M059J (cell line): Measurements from ENCODE around the gene PLCB4. TPM values are rescaled to one million over a fixed set of nuclear protein-coding genes. Genes with fewer than 3 reads are reported as not detected.
"Not testable (repeated sequence)": the region's sequence is repeated elsewhere in the genome, so short reads cannot be mapped to it uniquely, and the experiment has no call there.

Experiments
- DNase-seq: peaks from one replicate; pipeline ENCODE4 v3.0.0-alpha.2; 2012; ENCODE audit warnings: low read depth
- total RNA-seq: library from RNA; depleted of rRNA; stranded (reverse); fragments of >200 nt; shearing (Covaris generic); gene quantifications from 2 replicates; pipeline ENCODE4 v1.2.3, GENCODE V29; 2014

PLCB4 gene
- total RNA-seq, 1 experiment from 2014 or later = 16.1 TPM

DNA sequence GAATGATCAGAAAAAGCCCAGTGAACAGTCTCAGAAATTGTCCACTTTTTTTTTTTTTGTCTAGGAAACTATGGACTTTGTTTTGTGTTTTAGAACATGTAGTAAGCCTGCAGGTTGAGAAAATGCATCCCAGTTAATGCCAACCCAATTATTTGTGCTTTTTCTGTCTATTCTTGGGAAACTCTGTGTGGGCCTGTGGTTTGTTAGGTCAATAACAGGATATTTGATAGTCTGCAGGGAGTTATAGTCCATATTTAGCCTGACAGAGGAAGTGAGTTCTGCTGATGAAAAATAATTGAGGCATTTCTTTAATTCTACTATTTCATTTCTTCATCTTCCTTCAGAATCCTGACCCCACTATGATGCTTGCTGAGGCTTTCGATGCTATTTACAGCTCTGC, 291.5 kb downstream of the PLCB4 start:
- DNase-seq = no peak

DNA sequence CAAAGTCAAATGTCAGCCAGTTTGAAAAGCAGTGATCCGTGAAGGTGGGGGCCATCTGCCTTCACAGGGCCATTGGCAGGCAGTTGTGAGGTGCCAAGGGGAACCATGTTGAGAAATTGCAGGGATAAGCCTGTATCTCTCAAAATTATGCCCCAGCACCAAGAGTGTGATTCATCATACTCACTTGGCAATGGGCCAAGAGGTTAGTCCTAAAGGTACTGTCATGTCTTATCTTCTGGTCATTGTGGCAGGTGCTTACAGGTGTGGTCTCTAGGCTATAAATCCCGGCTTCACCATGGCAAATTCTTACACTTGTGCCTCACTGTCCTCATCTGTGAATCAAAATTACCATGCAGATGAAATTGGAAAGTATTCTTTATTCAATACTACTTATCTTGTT, 294.8 kb downstream of the PLCB4 start:
- peak; percentile 47 for DNase-seq

DNA sequence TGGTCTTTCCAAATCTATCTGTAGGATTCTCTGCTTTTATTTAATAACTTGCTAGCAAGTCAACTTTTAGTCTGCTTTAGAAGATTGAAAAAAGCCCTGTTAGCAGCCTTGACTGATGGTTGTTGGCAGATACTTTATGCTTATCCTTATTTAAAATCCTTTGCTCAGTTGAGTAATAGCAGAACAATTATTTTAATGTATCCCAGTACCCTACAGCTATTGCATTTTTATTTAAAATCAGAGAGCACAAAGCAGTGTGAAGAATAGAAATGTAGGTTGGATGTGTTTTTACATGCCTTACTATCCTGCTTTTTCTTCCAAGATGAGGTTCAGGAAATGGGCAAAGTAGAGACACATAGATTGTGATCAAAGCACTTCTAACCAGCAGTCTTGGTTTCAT, 298.4 kb downstream of the PLCB4 start:
- DNase-seq = no peak

DNA sequence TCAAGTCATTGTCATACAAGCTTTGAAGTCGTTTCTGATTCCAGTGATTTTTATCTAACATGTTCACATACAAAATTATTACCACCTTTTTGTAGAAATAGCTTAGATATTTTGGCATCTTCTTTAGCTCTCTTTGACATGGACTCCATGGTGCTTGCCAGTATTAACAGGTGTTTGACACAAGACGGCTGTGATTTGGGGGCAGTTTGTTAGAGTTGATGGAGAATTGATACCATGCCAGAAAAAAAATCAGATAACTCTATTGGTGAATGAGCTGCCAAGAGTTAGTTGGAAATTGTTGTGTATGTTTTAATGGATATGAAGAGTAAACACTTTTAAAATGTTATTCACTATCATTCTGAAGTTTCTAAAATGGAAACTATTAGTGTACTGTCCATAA, 298.9 kb downstream of the PLCB4 start:
- DNase-seq = no peak

DNA sequence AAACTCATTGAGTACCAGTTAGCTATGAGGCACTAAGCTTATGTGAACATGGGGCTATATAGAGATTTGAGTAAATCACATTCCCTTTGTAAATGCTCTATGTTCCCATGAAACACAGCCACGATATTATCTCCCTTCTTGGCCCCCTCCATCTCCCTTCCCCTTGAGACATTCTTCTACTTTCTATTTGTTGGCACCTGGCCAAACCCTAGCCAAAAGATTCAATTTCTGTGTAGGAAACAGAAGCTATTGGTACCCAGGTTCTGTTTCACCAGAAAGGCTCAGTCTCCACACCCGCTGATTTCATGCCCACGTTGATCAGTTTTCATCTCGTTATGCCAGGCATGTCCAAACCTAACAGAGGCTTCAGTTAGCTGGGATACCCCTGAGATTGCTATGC, 300.0 kb downstream of the PLCB4 start:
- no peak for DNase-seq

DNA sequence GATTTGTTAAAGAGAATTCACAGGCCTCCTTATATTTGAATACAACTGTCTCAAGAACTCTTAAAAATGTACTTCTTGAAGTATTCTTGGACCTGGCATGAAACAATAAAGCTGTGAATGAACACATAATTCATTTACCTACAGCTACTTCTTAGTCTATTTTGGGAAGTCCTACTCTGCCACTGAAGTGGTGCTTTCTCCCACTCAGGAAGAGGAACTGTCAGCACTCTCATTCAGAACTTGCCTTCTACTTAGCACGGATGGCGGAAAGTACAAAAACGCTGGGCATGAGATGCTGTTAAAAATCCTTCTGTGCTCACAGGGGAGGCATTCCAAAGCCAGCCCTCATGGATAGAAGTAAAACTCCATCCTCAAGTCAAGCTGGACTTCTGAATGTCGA, 300.7 kb downstream of the PLCB4 start:
- DNase-seq = no peak

DNA sequence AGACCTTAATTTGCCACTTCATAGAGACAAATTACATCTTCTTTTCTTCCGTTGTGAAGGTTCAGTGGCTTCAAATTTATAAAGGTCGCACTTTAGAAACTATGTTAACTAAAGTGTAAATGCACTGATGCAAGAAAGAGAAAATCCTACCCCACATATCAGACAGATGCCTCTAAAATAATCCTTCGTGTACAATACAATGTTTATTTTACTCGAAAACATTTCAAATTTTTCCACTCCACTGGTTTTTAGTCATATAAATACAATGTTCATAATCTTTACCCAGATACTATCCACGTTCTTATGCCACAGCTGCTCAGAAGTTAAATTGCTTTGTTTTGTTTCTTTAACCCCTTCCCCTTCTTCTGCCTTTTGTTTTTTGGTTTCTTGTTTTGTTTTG, 305.2 kb downstream of the PLCB4 start:
- peak; percentile 68 for DNase-seq

DNA sequence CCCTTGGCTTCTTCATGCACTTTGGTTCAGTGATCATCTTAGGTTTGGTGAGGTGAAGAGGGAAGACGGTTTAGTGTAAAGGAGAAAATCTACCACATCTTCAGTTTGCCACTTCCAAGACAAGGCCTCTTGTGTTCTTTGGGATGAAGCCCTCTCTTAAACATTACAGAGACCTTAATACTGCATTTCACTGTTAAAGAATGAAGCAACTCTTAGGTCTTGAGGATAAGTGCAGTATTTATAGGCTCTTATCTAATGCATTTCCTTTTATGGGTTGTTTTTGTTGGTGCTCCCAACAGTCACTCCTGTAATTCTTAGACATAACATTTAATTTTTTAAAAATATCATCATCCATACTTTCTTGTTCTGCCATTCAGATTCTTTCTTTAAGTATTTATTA, 305.6 kb downstream of the PLCB4 start:
- peak; percentile 44 for DNase-seq

DNA sequence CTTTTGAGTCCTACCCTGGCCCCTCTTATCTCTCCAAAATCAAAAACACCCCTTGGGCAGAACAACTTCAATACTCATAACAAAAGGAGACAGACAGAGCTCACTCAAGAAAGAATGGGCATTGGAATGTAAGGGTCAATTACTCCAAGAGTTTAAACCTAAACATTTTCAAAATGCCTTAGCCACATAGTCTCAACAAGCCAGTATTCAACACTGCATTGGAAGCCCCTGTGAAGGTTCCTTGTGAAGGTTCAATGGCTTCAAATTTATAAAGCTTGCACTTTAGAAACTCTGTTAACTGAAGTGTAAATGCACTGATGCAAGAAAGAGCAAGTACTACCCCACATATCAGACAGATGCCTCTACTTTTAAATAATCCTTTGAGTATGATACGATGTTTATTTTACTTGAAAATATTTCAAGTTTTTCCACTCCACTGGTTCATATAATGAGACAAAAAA, 306.4 kb downstream of the PLCB4 start:
- DNase-seq = peak; percentile 91

DNA sequence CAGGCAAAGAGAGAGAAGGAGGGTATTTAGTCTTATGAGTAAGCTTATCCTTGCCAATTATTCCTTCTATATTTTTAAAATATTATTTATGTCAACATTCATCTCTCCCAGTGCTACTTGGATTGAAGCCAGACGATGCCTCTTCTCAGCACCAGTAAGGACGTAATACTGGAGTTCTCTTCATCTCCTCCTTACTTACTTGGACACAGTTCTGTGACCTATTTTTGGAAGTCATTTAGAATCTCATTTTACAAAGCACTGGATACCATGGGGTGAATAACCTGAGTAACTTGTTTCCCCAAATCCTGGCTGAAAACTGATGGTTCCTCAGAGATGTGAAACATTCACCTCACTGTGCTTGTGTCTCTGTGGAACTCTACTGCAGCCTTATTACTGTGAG, 308.1 kb downstream of the PLCB4 start:
- DNase-seq = no peak

DNA sequence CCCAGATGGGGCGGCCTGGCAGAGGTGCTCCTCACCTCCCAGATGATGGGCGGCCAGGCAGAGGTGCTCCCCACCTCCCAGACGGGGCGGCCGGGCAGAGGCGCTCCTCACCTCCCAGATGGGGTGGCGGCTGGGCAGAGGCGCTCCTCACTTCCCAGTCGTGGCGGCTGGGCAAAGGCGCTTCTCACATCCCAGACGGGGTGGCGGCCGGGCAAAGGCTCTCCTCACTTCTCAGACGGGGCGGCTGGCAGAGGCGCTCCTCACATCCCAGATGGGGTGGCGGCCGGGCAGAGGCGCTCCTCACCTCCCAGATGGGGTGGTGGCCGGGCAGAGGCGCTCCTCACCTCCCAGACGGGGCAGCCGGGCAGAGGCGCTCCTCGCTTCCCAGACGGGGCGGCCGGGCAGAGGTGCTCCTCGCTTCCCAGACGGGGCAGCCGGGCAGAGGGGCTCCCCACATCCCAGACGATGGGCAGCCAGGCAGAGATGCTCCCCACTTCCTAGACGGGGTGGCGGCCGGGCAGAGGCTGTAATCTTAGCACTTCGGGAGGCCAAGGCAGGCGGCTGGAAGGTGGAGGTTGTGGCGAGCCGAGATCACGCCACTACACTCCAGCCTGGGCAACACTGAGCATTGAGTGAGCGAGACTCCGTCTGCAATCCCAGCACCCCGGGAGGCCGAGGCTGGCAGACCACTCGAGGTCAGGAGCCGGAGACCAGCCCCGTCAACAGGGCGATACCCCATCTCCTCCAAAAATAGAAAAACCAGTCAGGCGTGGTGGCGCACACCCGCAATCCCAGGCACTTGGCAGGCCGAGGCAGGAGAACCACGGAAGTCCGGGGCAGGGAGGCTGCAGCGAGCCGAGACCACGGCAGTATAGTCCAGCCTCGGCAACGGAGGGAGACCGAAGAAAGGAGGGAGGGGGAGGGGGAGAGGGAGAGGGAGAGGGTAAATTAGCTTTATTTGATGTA, 316.7 kb downstream of the PLCB4 start:
- not testable (repeated sequence) for DNase-seq

DNA sequence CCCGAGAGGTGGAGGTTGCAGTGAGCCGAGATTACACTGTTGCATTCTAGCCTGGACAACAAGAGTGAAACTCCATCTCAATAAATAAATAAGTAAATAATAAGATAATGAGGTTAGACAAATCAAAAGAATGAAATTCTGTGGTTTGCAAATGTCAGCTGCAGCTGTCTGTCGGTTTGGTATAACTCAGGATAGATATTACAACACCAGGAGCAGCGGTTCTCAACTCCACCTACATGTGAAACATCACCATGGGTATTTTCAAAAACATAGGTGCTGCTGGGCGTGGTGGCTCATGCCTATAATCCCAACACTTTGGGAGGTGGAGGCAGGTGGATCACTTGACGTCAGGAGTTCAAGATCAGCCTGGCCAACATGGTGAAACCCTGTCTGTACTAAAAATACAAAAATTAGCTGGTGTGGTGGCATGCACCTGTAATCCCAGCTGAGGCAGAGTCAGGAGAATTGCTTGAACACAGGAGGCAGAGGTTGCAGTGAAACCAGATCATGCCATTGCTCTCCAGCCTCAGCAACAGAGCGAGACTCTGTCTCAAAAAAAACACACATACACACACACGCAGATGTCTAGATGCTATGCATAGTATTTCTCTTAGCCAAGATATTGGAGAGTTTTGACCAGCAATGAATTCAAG, 319.4 kb downstream of the PLCB4 start:
- no peak for DNase-seq

DNA sequence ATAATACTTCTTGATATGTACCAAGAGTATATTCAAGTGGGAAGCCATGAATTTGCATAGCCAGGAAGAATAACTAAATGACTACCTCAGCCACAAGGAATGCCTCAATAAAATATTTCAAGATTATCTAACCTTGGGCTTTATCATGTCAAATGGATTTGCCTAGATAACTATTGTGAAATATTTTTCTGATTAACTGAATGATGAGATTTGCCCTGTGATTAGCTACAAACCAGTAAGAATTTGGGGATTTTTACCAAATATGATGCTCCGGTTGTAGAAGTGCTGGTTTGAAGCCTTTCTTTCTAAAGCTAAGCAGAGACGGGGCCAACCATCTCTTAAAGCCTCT, 319.9 kb downstream of the PLCB4 start:
- DNase-seq = no peak

DNA sequence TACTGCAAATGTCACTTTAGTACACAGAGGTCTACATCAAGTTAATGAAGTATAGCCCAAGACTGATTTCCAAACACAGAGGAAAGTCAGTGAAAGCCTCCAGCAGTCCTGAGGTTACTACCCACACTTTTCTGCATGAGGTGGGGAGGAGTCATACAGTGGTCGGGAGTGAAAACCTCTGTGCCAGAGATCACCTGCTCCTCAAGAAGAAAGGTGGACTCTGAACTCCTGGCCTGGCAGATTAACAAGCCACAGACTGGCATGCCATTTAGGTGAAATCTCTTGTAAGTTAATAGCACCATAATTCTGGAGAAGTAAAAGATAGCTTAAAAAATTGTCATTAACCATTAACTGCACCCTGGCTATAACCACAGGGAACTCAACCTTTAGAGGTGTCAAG, 320.5 kb downstream of the PLCB4 start:
- peak; percentile 16 for DNase-seq

DNA sequence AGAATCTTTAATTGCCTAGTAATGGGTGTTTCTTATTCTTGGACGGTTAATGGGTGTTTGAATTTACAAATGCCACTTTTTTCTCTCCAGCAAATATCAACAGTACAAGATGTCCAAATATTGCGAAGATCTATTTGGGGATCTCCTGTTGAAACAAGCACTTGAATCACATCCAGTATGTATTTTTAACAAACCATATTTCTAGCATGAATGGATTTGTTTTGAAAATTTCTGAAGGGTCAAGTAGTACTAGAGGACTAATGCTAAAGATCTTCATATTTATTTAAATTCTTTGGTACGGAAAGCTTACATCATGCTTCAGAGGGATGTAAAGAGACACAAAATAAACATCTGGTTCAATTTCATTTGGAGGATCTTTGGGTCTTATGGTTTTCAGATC, 321.6 kb downstream of the PLCB4 start:
- DNase-seq = no peak

DNA sequence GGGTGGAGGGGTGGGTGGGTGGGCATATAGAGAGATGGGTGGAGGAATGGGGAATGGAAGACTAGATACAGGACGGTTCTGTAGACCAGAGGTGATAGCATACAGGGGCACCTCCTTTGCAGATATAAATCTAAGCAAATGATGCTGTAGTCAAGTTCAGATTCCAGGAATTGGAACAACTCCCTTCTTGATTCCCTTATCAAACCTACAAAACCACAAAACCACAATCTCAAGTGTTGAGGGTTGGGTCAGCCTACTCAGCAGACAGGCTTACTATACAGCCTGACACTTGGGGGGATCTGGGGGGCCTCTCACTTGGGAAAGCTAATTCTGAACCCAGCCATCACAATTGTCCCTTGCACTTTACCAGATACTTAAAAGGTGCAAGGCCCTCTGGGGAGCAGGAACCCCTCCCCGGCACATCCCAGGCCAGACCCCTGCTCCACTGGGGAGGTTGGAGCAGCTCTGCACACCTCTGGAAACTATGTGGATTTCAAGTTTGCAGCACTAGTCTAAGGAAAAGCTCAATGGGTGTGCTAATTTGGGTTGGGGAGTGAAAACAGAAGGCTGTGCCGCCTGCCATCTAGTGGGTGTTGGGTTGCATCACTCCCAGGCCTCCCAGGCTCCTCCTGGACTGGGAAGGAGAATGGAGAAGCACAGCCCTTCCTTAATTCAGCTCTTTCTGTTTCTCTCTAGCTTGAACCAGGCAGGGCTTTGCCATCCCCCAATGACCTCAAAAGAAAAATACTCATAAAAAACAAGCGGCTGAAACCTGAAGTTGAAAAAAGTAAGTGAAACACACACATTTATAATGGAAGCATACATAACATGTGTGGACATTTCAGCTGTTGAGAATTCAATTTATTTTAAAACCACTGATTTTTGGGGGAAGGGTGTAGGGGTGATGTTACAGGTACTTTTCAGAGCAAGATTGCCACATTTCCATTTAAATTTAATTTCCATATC, 324.3 kb downstream of the PLCB4 start:
- DNase-seq = peak; percentile 86

DNA sequence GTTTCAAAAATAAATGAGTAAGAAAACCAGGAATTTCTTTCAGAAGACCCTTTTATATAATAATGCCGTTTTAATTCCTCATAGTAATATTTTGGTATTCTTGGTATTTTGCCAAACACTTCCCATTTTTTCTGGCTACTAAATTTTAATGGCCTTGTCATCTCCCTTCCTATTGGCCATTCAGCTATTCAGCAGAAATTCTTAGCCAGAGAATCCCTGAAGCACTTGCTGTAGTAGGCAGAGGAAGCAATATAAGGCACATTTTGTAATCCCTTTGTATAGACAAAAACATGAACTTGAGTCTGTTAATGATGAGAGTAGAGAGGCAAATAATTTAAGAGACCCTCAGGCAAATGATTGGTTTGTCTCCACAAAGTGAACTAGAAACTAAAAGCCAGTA, 327.1 kb downstream of the PLCB4 start:
- DNase-seq = no peak

DNA sequence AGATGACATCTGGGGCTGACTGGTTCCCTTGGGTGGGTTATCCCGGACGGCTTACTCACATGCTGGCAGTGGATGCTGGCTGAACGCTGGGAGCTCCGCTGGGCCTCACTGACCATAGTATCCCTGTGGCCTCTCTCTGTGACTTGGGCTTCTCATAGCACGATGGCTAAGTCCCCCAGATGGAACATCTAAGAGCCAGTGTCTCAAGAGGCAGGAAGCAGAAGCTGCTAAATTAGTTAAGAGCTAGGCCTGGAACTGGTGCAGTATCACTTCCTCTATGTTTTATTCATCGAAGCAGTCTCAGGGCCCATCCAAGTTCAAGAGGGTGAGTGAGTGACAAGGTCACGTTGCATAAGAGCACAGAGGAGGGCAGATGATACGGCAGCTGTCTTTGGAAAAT, 329.0 kb downstream of the PLCB4 start:
- DNase-seq = no peak

DNA sequence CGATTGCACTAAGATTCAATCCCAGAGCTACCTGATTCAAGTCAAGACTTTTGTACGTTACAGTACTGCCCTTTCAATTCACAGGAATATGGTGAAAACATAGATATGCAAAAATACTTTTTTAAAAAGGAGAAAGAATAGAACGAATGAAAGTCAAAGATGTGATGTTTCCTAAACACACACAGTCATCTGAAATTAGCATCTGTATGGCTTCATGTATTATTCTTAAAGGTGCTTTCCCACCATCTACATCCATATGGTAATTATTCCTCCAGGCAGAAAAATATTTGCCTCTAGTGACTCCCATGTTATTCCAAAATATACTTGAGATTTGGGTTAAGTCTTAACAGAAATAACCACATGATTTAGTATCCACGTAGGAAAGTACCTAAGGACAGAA, 330.0 kb downstream of the PLCB4 start:
- no peak for DNase-seq

DNA sequence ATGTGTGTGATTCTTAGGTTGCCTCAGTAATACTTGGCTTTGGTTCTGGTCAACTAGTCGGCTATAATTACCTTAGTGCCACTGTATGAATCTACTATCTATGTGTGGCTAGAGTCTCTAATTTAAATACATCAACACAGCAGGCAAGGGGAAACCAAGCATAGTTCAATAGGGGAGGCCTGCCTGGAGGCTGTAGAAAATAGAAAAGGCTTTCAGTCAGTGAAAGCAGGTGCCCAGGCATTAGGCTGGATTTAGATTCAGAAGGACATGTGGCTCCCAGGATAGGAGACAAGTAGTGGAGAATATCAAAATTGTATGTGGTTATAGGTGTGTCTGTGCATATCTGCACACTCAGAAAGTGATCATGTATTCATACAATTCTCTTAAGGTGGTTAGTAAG, 330.4 kb downstream of the PLCB4 start:
- DNase-seq = no peak

DNA sequence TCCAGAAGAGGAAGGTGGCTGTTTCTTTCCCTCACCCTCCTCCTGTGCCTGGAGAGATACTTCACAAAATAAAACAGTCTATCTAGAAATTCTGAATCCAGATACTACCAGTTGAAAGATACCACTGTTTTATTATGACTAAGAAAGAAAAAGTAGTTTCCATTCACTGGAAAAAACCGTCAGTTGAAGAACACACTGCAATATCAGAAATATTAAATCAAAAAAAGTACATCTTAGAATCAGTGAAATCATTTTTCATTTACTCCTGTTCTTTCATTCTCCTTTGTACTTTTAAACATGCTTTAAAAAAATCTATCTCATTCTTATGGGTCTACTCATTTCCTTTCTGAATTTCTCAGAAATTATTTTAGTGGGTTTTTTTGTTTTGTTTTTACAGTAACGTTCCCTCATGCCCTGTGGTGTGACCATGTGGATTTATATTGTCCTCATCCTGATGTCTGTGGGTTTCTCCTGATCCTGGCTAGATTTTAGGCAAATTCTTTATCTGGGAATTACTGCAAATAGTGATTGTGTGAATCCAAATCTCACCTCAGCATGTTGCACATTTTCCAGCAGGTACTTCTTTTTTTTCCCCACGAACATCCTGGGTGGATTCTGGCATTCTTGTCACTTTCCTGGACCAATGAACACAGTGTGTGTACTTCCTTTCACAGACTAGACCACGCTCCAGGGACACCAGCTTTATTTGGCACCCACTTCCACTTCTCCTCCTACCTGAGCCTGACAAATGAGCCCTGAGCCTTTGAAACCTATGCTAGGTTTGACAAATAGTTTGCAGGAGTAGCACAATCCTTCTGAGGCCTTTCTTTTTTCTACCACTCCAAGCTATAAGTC, 331.5 kb downstream of the PLCB4 start:
- peak; percentile 51 for DNase-seq
